ENCODE data around the gene APOB. TPM values are rescaled to one million over a fixed set of nuclear protein-coding genes. Genes with fewer than 3 reads are reported as not detected.

The APOB gene
- total and polyA plus RNA-seq, 2 of the 13 experiments (the other 11 are each of a cell fraction or from before 2014, with no cell fraction given): 1,569 to 2,515 TPM

- peak; percentile 26; the same call in 1 of the 2 replicates for TF ChIP-seq BRCA1 (CRISPR knock-in tag; IDR thresholded peaks at IDR 0.05)
- peak; percentile 70; the same call in 1 of the 2 replicates for TF ChIP-seq TBX3 (IDR thresholded peaks at IDR 0.05; ENCODE audit: borderline replicate concordance)
- TF ChIP-seq ZNF383 (CRISPR knock-in tag; IDR thresholded peaks at IDR 0.05; ENCODE audit: borderline replicate concordance): no peak
- peak; percentile 24 to 64; a peak in 2 of 4 replicates for TF ChIP-seq HMGXB4 (CRISPR knock-in tag; IDR thresholded peaks at IDR 0.05; ENCODE audit: borderline replicate concordance in 1 of 2, low read depth in 1 of 2)
- TF ChIP-seq RXRB (CRISPR knock-in tag; IDR thresholded peaks at IDR 0.05; ENCODE audit: borderline replicate concordance): peak; percentile 62
- no peak; the same call in 1 of the 2 replicates for TF ChIP-seq CREB3 (CRISPR knock-in tag; IDR thresholded peaks at IDR 0.05)
- no peak; the same call in 1 of the 2 replicates for TF ChIP-seq THAP8 (CRISPR knock-in tag; IDR thresholded peaks at IDR 0.05; ENCODE audit: borderline replicate concordance)
- TF ChIP-seq POLR2A (IDR thresholded peaks at IDR 0.05; ENCODE audit: insufficient read depth in 1 of 2, low read depth in 2 of 2, low read length in 2 of 2): peak in 1 of 2 experiments; percentile 92; a peak in 2 of 4 replicates
- no peak for TF ChIP-seq ZNF713 (CRISPR knock-in tag; IDR thresholded peaks at IDR 0.05)
- TF ChIP-seq ZBTB7B (CRISPR knock-in tag; IDR thresholded peaks at IDR 0.05): no peak; the same call in 1 of the 2 replicates
- TF ChIP-seq ATF1 (CRISPR knock-in tag; IDR thresholded peaks at IDR 0.05): no peak
- TF ChIP-seq U2AF1 (optimal IDR thresholded peaks at IDR 0.05; ENCODE audit: low read depth, low read length): peak; percentile 32
- 0 out of 2 replicates have a peak, but pooled peaks have one; percentile 16 for TF ChIP-seq FIP1L1 (IDR thresholded peaks at IDR 0.05; ENCODE audit: borderline replicate concordance, insufficient read depth, low read depth, low read length)
- no peak; the same call in 1 of the 2 replicates for TF ChIP-seq ERF (CRISPR knock-in tag; IDR thresholded peaks at IDR 0.05)
- TF ChIP-seq RFX5 (IDR thresholded peaks at IDR 0.05; ENCODE audit: low read depth, low read length): 0 out of 2 replicates have a peak, but pooled peaks have one; percentile 30
- no peak for TF ChIP-seq ZNF136 (CRISPR knock-in tag; IDR thresholded peaks at IDR 0.05; ENCODE audit: low read depth)
- no peak for TF ChIP-seq ADNP (CRISPR knock-in tag; IDR thresholded peaks at IDR 0.05)
- peak; percentile 81; the same call in 1 of the 2 replicates for TF ChIP-seq NR1H2 (CRISPR knock-in tag; IDR thresholded peaks at IDR 0.05; ENCODE audit: borderline replicate concordance, low read depth)
- TF ChIP-seq FOXK1 (CRISPR knock-in tag; IDR thresholded peaks at IDR 0.05; ENCODE audit: borderline replicate concordance, low read depth): peak; percentile 79; the same call in 1 of the 2 replicates
- TF ChIP-seq TEF (CRISPR knock-in tag; IDR thresholded peaks at IDR 0.05): peak; percentile 27
- TF ChIP-seq MED13 (CRISPR knock-in tag; IDR thresholded peaks at IDR 0.05): peak; percentile 95
- TF ChIP-seq NFIB (CRISPR knock-in tag; IDR thresholded peaks at IDR 0.05; ENCODE audit: borderline replicate concordance): no peak
These were observed 1.7 kb downstream of the APOB start (continued) for GRCh38 chr2:21041943-21042707.

Measured in HepG2 (cell line).